Body of pancreas (tissue), 4 donors: ENCODE measurements around the gene RDH5. TPM values are rescaled to one million over a fixed set of nuclear protein-coding genes. Genes with fewer than 3 reads are reported as not detected.

Source experiments
- ATAC-seq: fragments of 150-250 bp; one replicate; pipeline ENCODE4 v1.9.1; 2016
- DNase-seq, 4 donors: peaks; one replicate each; pipeline ENCODE4 v3.0.0-alpha.2; 2019
- H3K27ac ChIP-seq, 4 donors: fragments of 200-600 bp; sonication (generic); 1 replicate in 3 of 4; 2 replicates in 1 of 4; pipeline versions ENCODE4 v1.5.1 to v1.6.1; 2016 to 2019; ENCODE audit warnings: mild to moderate bottlenecking in 1 of 4, mixed read lengths in 1 of 4, moderate library complexity in 1 of 4
- H3K27me3 ChIP-seq, 2 donors: fragments of 200-600 bp; sonication (generic); one replicate each; pipeline ENCODE4 v1.6.0; 2016; ENCODE audit warnings: mild to moderate bottlenecking in 1 of 2
- H3K36me3 ChIP-seq, 2 donors: fragments of 200-600 bp; sonication (generic); replicated peaks in 1 of 2; 2 replicates each; pipeline ENCODE4 v1.5.1; 2016; ENCODE audit warnings: low read depth in 2 of 2; ENCODE audit not compliant: insufficient read depth in 1 of 2
- H3K4me1 ChIP-seq: fragments of 200-600 bp; sonication (generic); one replicate; pipeline ENCODE4 v1.6.0; 2016
- H3K4me3 ChIP-seq, 2 donors: fragments of 200-600 bp; sonication (generic); 1 replicate in 1 of 2; 2 replicates in 1 of 2; pipeline ENCODE4 v1.5.1; 2016 to 2019
- H3K9me3 ChIP-seq, 3 donors: fragments of 200-600 bp; sonication (generic); 1 replicate in 2 of 3; 2 replicates in 1 of 3; pipeline ENCODE4 v1.5.1; 2016
- POLR2A ChIP-seq, 3 donors: fragments of 450-650 bp; IDR thresholded peaks; one replicate each; pipeline ENCODE4 v1.6.1; 2016; ENCODE audit warnings: antibody characterized with exemption in 3 of 3, mild to moderate bottlenecking in 2 of 3
- WGBS, 2 donors: methylation state at CpG; one replicate each; pipeline ENCODE4 v1.1.5; 2017; 5-methylcytosine and 5-hydroxymethylcytosine counted together
- intact Hi-C: fragments of 100-400 bp; cut with DNase I; formaldehyde crosslinking; loops from one replicate; pipeline ENCODE4 v1.15.1; 2023
- total RNA-seq, 2 donors: library from RNA; depleted of rRNA; stranded (reverse); fragments of >200 nt; gene quantifications; one replicate each; pipeline ENCODE4 v1.1.0, GENCODE V29; 2016
- TF ChIP-seq, protein P1 (sequence below), 7 experiments: fragments of 450-650 bp in 4 of 7; fragments of 200-600 bp in 3 of 7; sonication (generic) in 3 of 7; IDR thresholded peaks; one replicate each; pipeline ENCODE4 v1.5.1; 2016 to 2019; ENCODE audit warnings: antibody characterized with exemption in 7 of 7

Gene RDH5
- total RNA-seq, 2 donors from 2014 or later: 4.2 to 20.4 TPM

DNA sequence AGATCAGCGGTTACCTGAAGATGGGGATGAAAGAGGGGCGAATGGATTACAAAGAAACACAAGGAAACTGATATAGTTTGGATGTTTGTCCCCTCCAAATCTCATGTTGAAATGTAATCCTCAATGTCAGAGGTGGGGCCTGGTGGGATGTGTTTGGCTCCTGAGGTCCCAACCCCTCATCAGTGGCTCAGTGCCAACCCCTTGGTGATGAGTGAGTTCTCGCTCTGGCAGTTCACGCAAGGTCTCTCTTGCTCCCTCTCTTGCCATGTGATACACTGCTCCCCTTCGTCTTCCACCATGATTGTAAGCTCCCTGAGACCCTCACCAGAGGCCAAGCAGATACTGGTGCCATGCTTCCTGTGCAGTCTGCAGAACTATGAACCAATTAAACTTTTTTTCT, 40.5 kb upstream of the RDH5 start:
- TF ChIP-seq, protein P1, sequence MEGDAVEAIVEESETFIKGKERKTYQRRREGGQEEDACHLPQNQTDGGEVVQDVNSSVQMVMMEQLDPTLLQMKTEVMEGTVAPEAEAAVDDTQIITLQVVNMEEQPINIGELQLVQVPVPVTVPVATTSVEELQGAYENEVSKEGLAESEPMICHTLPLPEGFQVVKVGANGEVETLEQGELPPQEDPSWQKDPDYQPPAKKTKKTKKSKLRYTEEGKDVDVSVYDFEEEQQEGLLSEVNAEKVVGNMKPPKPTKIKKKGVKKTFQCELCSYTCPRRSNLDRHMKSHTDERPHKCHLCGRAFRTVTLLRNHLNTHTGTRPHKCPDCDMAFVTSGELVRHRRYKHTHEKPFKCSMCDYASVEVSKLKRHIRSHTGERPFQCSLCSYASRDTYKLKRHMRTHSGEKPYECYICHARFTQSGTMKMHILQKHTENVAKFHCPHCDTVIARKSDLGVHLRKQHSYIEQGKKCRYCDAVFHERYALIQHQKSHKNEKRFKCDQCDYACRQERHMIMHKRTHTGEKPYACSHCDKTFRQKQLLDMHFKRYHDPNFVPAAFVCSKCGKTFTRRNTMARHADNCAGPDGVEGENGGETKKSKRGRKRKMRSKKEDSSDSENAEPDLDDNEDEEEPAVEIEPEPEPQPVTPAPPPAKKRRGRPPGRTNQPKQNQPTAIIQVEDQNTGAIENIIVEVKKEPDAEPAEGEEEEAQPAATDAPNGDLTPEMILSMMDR (IDR thresholded peaks at IDR 0.05): no peak
- TF ChIP-seq POLR2A (IDR thresholded peaks at IDR 0.05): no peak
- DNase-seq (no peak), ATAC-seq (no peak)
- Histone ChIP-seq H3K9me3 (no peaks in the 10 kb centered on the region), H3K4me3 (no peak overlapping the region), H3K4me1 (peaks cover 14% of the 10 kb centered on the region), H3K36me3 (no peaks in the 10 kb centered on the region), H3K27me3 (no peaks in the 10 kb centered on the region), H3K27ac (no peak overlapping the region)
- WGBS, 2 donors: 78 to 81% methylated on average over 5 of the region's 5 CpGs
- intact Hi-C loops: no loop called here

DNA sequence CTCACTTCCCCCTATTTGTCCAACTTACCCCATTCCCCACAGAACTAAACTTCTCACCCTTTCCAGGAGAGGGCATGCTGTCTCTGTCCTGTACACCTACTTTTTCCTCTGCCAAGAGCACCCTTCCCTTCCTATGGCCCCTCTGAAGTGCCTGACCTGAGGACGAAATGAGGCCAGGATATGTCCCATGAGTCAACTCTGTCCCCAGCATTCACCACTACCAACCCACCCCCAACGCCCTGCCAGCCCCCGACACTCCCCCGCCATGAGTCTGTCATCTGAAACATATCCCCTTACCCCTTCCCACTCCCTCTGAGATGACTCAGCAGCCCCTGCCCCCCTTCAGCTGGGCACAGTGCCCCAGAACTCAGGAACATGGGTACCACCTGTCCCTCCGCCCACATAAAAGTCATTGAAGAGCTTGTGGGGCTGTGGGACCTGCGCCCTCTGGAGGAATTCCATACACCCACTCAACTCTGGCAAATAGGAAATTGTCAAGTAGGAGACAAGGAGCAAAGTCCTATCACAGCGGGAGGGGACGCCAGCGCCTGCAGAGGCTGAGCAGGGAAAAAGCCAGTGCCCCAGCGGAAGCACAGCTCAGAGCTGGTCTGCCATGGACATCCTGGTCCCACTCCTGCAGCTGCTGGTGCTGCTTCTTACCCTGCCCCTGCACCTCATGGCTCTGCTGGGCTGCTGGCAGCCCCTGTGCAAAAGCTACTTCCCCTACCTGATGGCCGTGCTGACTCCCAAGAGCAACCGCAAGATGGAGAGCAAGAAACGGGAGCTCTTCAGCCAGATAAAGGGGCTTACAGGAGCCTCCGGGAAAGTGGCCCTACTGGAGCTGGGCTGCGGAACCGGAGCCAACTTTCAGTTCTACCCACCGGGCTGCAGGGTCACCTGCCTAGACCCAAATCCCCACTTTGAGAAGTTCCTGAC, 38.8 kb upstream of the RDH5 start:
- TF ChIP-seq POLR2A (IDR thresholded peaks at IDR 0.05): peak; percentile 29 to 56 (median 53)
- TF ChIP-seq, protein P1 (IDR thresholded peaks at IDR 0.05): peak; percentile 39 to 70 (median 52)
- DNase-seq (peak; percentile 67 to 86 (median 84)), ATAC-seq (peak; percentile 91)
- H3K27me3 ChIP-seq: no peaks in the 10 kb centered on the region
- intact Hi-C loops: no loop called here
- peak overlapping the region in 3 of 4 donors; percentile 30 to 64 (median 41) for H3K27ac ChIP-seq
- peak overlapping the region in 1 of 2 donors; percentile 3 for H3K4me3 ChIP-seq
- peaks cover 14% of the 10 kb centered on the region for H3K4me1 ChIP-seq
- H3K36me3 ChIP-seq: no peaks in the 10 kb centered on the region
- WGBS, 2 donors: 5% methylated on average over 14 to 17 of the region's 17 CpGs
- H3K9me3 ChIP-seq: no peaks in the 10 kb centered on the region

DNA sequence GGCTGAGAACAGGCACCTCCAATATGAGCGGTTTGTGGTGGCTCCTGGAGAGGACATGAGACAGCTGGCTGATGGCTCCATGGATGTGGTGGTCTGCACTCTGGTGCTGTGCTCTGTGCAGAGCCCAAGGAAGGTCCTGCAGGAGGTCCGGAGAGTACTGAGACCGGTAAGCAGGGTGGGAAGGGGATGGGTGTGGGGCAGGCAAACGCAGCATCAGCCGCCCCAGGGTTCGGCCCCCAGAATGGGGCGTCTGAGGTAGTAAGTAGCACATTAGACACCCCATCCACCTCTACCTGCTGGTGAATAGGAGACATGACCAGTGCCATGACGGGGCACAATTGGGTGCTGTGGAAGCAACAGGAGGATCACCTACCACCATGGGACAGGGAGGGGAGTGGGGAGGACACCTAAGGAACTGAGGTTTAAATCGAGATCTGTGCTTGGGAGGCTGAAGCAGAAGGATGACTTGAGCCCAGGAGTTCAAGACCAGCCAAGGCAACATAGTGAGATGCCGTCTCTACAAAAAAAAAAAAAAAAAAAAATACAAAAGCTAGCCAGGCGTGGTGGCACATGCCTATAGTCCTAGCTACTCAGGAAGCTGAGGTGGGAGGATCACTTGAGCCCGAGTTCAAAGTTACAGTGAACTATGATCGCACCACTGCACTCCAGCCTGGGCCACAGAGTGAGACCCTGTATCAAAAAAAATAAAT, 38.0 kb upstream of the RDH5 start:
- Histone ChIP-seq H3K9me3 (no peaks in the 10 kb centered on the region), H3K4me3 (peak overlapping the region in 1 of 2 donors; percentile 3), H3K27me3 (no peaks in the 10 kb centered on the region), H3K27ac (peak overlapping the region in 1 of 4 donors; percentile 64), H3K36me3 (no peaks in the 10 kb centered on the region), H3K4me1 (peaks cover 14% of the 10 kb centered on the region)
- intact Hi-C loops: no loop called here
- 65 to 74% methylated on average over 12 to 13 of the region's 13 CpGs for WGBS, 2 donors
- TF ChIP-seq, protein P1 (IDR thresholded peaks at IDR 0.05): no peak
- no peak for TF ChIP-seq POLR2A (IDR thresholded peaks at IDR 0.05)
- DNase-seq: no peak
- ATAC-seq: no peak

DNA sequence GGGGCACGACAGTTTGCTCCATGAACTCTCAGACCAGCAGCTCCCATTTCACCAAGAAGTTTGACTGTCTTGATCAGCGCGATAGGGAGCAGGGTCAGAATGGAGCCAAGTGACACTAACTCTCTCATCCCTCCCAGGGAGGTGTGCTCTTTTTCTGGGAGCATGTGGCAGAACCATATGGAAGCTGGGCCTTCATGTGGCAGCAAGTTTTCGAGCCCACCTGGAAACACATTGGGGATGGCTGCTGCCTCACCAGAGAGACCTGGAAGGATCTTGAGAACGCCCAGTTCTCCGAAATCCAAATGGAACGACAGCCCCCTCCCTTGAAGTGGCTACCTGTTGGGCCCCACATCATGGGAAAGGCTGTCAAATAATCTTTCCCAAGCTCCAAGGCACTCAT, 36.5 kb upstream of the RDH5 start:
- Histone ChIP-seq H3K36me3 (no peaks in the 10 kb centered on the region), H3K27ac (no peak overlapping the region), H3K4me3 (no peak overlapping the region), H3K9me3 (no peaks in the 10 kb centered on the region), H3K4me1 (peaks cover 14% of the 10 kb centered on the region), H3K27me3 (no peaks in the 10 kb centered on the region)
- WGBS, 2 donors: 91 to 93% methylated on average over 7 of the region's 7 CpGs
- intact Hi-C loops: no loop called here
- DNase-seq (no peak), ATAC-seq (no peak)
- no peak for TF ChIP-seq POLR2A (IDR thresholded peaks at IDR 0.05)
- TF ChIP-seq, protein P1 (IDR thresholded peaks at IDR 0.05): no peak
